Dedifferentiated amniotic fluid mesenchymal stem cell (primary cell): ENCODE results near the gene LHFPL3.
"Not testable (repeated sequence)": the region's sequence is repeated elsewhere in the genome, so short reads cannot be mapped to it uniquely, and the experiment has no call there.

Source experiments
- DNase-seq: peaks from one replicate; pipeline ENCODE4 v3.0.0-alpha.2; 2016; ENCODE audit errors: extremely low spot score

LHFPL3 gene

DNA sequence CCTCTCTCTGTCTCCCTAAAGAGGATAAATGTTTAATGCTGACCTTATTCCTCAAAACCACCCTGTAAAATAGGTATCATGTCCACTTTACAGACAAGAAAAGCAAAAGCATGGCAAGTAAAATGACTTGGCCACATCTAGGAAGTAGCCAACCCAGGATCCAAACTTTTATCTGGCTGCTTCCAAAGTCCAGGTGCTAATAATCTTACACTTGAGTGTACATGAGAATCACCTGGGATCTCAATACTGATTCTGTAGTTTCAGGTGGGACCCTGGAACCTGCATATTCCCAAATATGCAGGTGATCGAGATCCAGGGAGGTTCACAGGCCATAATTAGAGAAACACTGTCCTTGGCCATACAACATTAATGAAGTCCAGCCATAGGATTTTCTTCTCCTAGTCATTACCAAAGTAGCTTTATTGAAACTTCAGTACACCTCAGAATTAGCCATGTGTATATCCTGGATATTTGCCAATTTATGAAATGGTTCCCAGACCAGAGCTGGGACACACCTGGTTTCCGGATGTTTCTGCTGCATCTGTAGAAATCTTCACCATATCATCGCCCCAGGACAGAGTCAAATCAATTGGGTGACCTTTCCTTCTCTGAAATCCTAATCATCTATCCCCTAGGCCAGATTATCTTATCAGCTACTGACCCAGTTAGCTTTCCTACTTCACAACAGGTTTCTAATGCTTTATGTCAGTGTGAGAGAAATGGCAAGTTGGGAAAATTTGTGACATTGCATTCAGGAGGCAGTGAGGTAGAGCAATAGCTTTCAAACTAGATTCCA, 566.5 kb downstream of the LHFPL3 start:
- DNase-seq: no peak

DNA sequence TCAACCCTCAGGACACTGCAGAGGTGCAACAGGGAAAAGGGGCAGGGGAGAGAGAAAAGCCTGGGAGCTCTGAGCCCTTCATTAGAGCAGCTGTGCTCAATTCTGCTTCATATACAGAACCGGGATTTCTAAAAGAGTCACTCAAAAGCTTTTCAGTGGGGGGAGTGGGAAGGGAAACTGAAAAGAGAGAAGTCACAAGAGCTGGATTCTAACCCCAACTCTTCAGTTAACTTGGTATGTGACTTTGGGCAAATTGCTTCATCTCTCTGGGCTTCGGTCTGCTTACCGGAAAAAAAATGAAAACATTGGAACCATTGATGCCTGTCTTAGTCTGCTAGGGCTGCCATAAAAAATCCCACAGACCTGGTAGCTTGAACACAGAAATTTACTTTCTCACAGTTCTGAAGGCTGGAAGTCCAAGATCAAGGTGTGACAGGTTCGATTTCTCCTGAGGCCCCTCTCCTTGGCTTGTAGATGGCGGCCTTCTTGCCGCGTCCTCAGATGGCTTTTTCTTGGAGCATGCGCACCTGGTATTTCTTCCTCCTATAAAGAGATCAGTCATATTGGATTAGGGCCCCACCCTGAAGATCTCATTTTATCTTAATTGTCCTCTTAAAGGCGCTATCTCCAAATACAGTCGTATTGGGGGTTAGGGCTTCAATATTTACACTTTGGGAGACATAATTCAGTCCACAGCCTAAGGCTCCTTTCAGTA, 567.3 kb downstream of the LHFPL3 start:
- no peak for DNase-seq

GRCh38 chr7:104898434-104898833, 570.0 kb downstream of the LHFPL3 start:
- no peak for DNase-seq

- no peak for DNase-seq
Measured at GRCh38 chr7:104900525-104901239, 572.3 kb downstream of the LHFPL3 start.

GRCh38 chr7:104901240-104901619, 572.8 kb downstream of the LHFPL3 start:
- no peak for DNase-seq

- no peak for DNase-seq
Measured at GRCh38 chr7:104902183-104902582, 573.8 kb downstream of the LHFPL3 start.

GRCh38 chr7:104903044-104903443, 574.6 kb downstream of the LHFPL3 start:
- DNase-seq: no peak

DNA sequence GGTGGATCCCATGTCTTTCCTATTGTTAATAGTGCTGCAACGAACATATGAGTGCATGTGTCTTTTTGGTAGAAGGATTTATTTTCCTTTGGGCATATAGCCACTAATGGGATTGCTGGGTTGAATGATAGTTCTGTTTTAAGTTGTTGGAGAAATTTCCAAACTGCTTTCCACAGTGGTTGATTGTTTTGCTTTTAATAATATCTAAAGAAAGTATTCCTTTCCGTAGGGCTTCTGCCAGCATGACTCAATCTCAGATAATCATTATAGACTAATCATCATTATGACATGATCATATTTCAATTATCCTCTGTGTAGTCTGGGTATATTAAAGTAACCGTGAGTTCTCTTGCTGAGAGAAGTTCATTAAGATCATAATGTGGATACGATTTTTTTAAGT, 575.4 kb downstream of the LHFPL3 start:
- no peak for DNase-seq

DNA sequence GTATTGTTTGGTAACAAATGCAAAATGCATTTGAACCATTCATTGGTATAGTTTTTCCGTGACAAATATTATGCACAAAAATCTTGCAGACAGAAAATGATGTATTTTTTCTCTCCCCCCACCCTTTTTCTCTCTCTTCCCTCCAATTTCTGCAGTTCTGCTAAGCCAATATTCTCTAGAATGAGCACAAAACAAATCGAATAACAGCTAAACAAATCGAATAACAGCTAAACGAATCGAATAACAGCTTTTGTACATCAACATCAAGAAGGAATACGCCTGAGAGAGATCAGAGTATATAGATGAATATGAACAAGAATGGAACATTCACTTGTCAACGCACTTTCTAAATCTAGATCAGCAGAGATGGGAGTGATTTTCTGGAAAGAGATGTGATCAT, 577.6 kb downstream of the LHFPL3 start:
- DNase-seq: no peak

GRCh38 chr7:104906556-104906955, 578.2 kb downstream of the LHFPL3 start:
- no peak for DNase-seq

DNA sequence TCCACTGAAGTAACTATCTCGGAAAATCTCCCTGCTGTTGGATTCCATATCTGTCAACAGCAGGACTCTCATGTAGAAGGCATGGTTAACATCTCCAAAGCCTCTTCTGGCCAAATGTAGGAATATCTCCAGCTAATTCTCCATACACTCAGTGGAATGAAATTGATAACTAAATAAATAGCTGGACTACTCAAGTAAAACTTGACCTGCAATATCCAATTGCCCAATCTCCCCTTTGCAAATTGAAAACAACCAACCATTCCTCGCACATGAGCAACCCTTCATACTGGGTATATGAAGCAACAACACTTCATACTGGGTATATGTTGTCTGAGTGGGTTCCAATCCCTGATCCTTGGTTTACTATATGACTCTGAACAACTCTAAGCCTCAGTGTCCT, 580.2 kb downstream of the LHFPL3 start:
- no peak for DNase-seq

GRCh38 chr7:104909096-104909495, 580.7 kb downstream of the LHFPL3 start:
- no peak for DNase-seq

DNA sequence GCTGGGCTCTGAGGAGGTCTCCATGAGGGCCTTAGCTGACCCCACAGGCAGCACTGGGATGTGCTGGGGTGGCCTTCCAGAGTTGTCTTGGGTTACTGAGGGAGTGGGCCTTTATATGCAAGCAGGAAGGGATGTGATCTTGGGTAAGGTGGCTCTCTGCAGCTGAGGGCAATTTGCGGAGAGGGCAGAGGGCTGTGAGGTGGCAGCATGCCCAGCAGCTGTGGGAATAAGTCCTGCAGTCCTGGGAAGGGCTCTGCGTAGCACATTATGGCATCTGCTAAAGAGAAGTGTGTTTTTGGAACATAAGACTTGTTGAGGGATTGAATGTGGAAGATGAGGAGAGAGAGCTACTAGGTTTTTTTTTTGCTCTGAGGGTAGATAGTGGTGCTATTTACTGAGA, 586.0 kb downstream of the LHFPL3 start:
- DNase-seq: no peak

GRCh38 chr7:104921596-104921995, 593.2 kb downstream of the LHFPL3 start:
- DNase-seq: no peak

- no peak for DNase-seq
Measured at GRCh38 chr7:104922182-104923009, 594.0 kb downstream of the LHFPL3 start.

- peak; percentile 53 for DNase-seq
Measured at GRCh38 chr7:104923010-104923421, 594.6 kb downstream of the LHFPL3 start.

DNA sequence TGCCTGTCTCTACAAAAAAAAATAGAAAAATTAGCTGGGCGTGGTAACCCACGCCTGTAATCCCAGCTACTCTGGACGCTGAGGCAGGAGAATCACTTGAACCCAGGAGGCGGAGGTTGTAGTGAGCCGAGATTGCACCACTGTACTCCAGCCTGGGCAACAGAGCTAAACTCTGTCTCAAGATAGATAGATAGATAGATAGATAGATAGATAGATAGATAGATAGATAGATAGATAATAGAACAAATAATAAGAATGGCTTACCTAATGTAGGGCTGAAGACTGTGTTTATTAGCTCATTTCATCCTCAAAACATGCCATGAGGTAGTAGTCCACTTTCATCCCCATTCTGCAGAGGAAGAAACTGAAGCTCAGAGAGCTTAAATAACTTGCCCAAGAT, 597.8 kb downstream of the LHFPL3 start:
- DNase-seq: not testable (repeated sequence)

DNA sequence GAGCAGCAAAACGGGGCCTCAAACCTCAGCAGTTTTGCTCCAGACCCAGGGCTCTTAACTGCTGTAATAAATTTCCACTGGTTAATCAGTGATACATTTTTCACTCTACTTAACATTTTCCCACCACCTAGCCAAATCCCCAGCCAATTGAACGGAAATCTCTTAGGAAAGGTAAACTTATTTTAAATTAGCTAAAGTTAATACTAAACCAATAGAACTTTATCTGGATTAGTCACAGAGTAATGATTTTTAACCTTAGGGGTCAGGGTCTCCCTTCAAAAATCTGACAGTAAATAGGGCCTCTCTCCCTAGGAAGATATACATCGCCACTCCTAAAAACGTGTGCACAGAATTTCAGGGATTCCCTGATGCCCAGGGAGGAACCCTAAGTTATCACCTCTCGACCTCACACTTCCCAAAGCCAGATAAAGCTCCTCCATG, 598.2 kb downstream of the LHFPL3 start:
- DNase-seq: no peak

GRCh38 chr7:104927055-104927454, 598.7 kb downstream of the LHFPL3 start:
- DNase-seq: no peak

- DNase-seq: no peak
Measured at GRCh38 chr7:104928721-104929400, 600.5 kb downstream of the LHFPL3 start.

DNA sequence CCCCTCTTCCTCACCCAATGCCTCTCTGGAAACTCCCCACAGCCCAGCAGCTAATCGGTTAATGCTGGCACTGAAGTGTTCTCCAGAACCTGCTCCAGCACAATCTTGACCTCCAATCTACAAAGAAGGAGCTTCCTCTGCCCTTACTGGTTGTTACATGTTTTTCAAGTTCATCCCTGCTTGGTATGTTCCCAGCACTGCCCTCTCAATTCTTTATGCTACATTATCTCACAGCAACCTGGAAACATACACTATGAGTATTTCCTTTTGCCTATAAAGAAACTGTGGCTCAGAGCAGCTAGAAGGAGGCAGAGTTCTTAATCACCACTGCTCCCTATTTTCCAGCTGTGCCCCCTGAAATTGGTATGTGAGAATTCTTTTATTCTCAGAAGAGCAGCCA, 601.5 kb downstream of the LHFPL3 start:
- no peak for DNase-seq
